ENCODE results near the gene CD300H. TPM values are rescaled to one million over a fixed set of nuclear protein-coding genes. Genes with fewer than 3 reads are reported as not detected.

Gene CD300H
- total and polyA plus RNA-seq, 2 donors from 2014 or later = 2.0 TPM; not detected in 1

GRCh38 chr17:74606050-74606449 is 38.7 kb upstream of the CD300H start:
- no peak for DNase-seq
- no peak for FAIRE-seq
- H3K4me1 ChIP-seq (ENCODE audit: control insufficient read depth in 2 of 3, insufficient read depth in 2 of 3, low read depth in 1 of 3, low read length in 3 of 3) = no peaks in the 10 kb centered on the region

DNA sequence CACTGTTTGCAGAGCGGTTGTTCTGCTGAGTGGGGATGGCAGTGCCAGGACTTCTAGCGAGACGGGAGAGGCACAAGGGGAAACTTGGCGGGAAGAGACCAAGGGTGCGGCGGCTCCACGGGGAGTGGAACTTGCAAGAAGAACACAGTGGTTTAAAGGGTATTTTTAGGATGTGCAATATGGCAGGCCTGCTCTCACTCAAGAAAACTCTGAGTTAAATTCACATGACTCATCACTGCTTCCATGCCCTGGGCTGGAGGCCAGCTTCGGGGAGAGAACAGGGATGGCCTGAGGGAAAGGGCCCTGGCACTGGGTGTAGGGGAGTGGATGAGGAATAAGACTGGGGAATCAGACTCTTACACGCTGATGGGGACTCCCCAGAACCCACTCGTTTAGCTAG is 38.1 kb upstream of the CD300H start:
- no peaks in the 10 kb centered on the region for H3K9me3 ChIP-seq (ENCODE audit: control insufficient read depth in 2 of 3, insufficient read depth in 1 of 3, low read length in 3 of 3)
- H3K36me3 ChIP-seq (ENCODE audit: control insufficient read depth in 2 of 3, insufficient read depth in 3 of 3, low read length in 3 of 3) = no peaks in the 10 kb centered on the region
- TF ChIP-seq, protein P1, sequence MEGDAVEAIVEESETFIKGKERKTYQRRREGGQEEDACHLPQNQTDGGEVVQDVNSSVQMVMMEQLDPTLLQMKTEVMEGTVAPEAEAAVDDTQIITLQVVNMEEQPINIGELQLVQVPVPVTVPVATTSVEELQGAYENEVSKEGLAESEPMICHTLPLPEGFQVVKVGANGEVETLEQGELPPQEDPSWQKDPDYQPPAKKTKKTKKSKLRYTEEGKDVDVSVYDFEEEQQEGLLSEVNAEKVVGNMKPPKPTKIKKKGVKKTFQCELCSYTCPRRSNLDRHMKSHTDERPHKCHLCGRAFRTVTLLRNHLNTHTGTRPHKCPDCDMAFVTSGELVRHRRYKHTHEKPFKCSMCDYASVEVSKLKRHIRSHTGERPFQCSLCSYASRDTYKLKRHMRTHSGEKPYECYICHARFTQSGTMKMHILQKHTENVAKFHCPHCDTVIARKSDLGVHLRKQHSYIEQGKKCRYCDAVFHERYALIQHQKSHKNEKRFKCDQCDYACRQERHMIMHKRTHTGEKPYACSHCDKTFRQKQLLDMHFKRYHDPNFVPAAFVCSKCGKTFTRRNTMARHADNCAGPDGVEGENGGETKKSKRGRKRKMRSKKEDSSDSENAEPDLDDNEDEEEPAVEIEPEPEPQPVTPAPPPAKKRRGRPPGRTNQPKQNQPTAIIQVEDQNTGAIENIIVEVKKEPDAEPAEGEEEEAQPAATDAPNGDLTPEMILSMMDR (IDR thresholded peaks at IDR 0.05; ENCODE audit: borderline replicate concordance, extremely low read depth, insufficient read depth) = no peak
- no peak overlapping the region for H3K27ac ChIP-seq (ENCODE audit: low read depth in 2 of 2, low read length in 2 of 2)
- DNase-seq (no peak), FAIRE-seq (no peak)
- intact Hi-C loops (cut with DNase I) = no loop called here
- H3K4me3 ChIP-seq (ENCODE audit: low read length in 3 of 3) = no peak overlapping the region
- no peak overlapping the region for H3K9ac ChIP-seq (ENCODE audit: low read length in 3 of 3)
- H3K27me3 ChIP-seq (ENCODE audit: control insufficient read depth, insufficient read depth, low read length) = no peaks in the 10 kb centered on the region
- H3K4me1 ChIP-seq (ENCODE audit: control insufficient read depth in 2 of 3, insufficient read depth in 2 of 3, low read depth in 1 of 3, low read length in 3 of 3) = no peaks in the 10 kb centered on the region

More at GRCh38 chr17:74606050-74606449, 38.7 kb upstream of the CD300H start:
- Histone ChIP-seq H3K9ac (ENCODE audit: low read length in 3 of 3) (no peak overlapping the region), H3K27me3 (ENCODE audit: control insufficient read depth, insufficient read depth, low read length) (no peaks in the 10 kb centered on the region), H3K36me3 (ENCODE audit: control insufficient read depth in 2 of 3, insufficient read depth in 3 of 3, low read length in 3 of 3) (no peaks in the 10 kb centered on the region), H3K4me3 (ENCODE audit: low read length in 3 of 3) (no peak overlapping the region), H3K27ac (ENCODE audit: low read depth in 2 of 2, low read length in 2 of 2) (no peak overlapping the region), H3K9me3 (ENCODE audit: control insufficient read depth in 2 of 3, insufficient read depth in 1 of 3, low read length in 3 of 3) (no peaks in the 10 kb centered on the region)
- intact Hi-C loops (cut with DNase I) = no loop called here
- TF ChIP-seq, protein P1 (IDR thresholded peaks at IDR 0.05; ENCODE audit: borderline replicate concordance, extremely low read depth, insufficient read depth) = no peak

GRCh38 chr17:74604761-74605160 is 37.5 kb upstream of the CD300H start:
- FAIRE-seq = no peak
- Histone ChIP-seq H3K4me1 (ENCODE audit: control insufficient read depth in 2 of 3, insufficient read depth in 2 of 3, low read depth in 1 of 3, low read length in 3 of 3) (no peaks in the 10 kb centered on the region), H3K9ac (ENCODE audit: low read length in 3 of 3) (no peak overlapping the region), H3K27ac (ENCODE audit: low read depth in 2 of 2, low read length in 2 of 2) (no peak overlapping the region), H3K36me3 (ENCODE audit: control insufficient read depth in 2 of 3, insufficient read depth in 3 of 3, low read length in 3 of 3) (no peaks in the 10 kb centered on the region), H3K9me3 (ENCODE audit: control insufficient read depth in 2 of 3, insufficient read depth in 1 of 3, low read length in 3 of 3) (no peaks in the 10 kb centered on the region), H3K27me3 (ENCODE audit: control insufficient read depth, insufficient read depth, low read length) (no peaks in the 10 kb centered on the region), H3K4me3 (ENCODE audit: low read length in 3 of 3) (no peak overlapping the region)
- TF ChIP-seq, protein P1 (IDR thresholded peaks at IDR 0.05; ENCODE audit: borderline replicate concordance, extremely low read depth, insufficient read depth) = no peak
- no peak for DNase-seq
- intact Hi-C loops (cut with DNase I) = no loop called here

DNA sequence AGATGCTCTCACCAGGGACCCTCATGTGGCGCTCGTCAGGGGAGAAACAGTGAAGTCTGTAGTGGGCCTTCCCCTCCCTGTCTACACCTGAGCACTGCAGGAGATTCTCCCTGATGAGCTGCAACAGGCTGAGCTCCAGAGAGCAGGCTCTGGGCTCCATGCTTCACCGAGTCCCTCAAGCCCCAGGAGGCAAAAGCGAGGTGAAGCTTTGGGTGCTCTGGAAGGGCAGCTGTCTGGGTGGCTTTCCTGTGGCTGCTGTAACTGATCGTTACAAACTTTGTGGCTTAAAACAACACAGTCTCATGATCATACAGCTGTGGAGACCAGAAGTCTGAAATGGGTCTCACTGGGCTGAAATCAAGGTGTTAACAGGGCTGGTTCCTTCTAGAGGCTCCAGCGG is 36.9 kb upstream of the CD300H start:
- Histone ChIP-seq H3K4me3 (ENCODE audit: low read length in 3 of 3) (no peak overlapping the region), H3K9ac (ENCODE audit: low read length in 3 of 3) (no peak overlapping the region), H3K27me3 (ENCODE audit: control insufficient read depth, insufficient read depth, low read length) (no peaks in the 10 kb centered on the region), H3K9me3 (ENCODE audit: control insufficient read depth in 2 of 3, insufficient read depth in 1 of 3, low read length in 3 of 3) (no peaks in the 10 kb centered on the region), H3K27ac (ENCODE audit: low read depth in 2 of 2, low read length in 2 of 2) (no peak overlapping the region), H3K36me3 (ENCODE audit: control insufficient read depth in 2 of 3, insufficient read depth in 3 of 3, low read length in 3 of 3) (no peaks in the 10 kb centered on the region), H3K4me1 (ENCODE audit: control insufficient read depth in 2 of 3, insufficient read depth in 2 of 3, low read depth in 1 of 3, low read length in 3 of 3) (no peaks in the 10 kb centered on the region)
- DNase-seq (no peak), FAIRE-seq (no peak)
- TF ChIP-seq, protein P1 (IDR thresholded peaks at IDR 0.05; ENCODE audit: borderline replicate concordance, extremely low read depth, insufficient read depth) = no peak
- intact Hi-C loops (cut with DNase I) = no loop called here

Data from kidney (tissue), 14 donors.